Activated gamma-delta T cell (primary cell): ENCODE measurements around the gene PCBD1.
"Not testable (repeated sequence)": the region's sequence is repeated elsewhere in the genome, so short reads cannot be mapped to it uniquely, and the experiment has no call there.

ENCODE experiments used
- DNase-seq: peaks from one replicate; lab custom pipeline; 2025; lab: John Stamatoyannopoulos, UW

PCBD1 gene

DNA sequence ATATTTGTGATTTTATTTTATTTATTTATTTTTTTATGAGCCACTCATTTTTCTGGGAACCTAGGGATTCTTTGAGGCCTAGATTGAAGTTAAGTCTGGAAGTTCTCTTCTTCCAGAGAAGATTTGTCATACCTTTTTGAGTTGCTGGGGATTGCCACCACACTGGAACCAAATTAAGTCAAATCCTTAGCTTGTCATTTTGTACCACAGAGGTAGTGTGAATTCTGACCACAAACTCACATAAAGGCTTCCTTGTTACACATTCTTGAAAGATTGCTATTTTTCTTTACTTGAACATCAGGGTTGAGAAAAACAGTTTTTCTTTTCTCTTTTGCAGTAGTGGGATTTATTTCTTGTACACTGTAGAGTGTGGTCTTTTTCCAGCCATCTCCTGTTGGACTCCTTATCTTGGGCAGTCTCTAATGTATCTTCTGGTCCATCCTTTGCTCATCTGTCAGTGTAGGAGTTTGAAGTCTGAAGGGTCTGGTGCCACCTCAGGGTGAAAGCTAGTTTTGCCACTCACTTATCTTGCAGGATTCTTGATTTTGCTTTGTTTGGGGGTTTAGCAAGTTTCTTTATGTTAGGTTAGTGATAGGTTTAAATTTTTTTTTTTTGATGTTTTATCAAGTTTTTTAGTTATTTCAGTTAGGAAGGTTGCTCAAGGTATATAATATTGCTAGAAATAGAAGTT, 24.8 kb downstream of the PCBD1 start:
- DNase-seq: no peak

DNA sequence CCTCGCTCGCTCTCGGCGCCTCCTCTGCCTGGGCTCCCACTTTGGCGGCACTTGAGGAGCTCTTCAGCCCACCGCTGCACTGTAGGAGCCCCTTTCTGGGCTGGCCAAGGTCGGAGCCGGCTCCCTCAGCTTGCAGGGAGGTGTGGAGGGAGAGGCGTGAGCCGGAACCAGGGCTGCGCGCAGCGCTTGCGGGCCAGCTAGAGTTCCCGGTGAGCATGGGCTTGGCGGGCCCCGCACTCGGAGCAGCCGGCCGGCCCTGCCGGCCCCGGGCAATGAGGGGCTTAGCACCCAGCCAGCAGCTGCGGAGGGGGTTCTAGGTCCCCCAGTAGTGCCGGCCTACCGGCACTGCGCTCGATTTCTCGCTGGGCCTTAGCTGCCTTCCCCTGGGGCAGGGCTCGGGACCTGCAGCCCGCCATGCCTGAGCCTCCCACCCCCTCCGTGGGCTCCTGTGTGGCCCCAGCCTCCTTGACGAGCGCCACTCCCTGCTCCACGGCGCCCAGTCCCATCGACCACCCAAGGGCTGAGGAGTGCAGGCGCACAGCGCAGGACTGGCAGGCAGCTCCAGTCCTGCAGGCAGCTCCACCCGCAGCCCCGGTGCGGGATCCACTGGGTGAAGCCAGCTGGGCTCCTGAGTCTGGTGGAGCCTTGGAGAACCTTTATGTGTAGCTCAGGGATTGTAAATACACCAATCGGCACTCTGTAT, 26.7 kb downstream of the PCBD1 start:
- not testable (repeated sequence) for DNase-seq

GRCh38 chr10:70858759-70859158, 29.6 kb downstream of the PCBD1 start:
- no peak for DNase-seq

DNA sequence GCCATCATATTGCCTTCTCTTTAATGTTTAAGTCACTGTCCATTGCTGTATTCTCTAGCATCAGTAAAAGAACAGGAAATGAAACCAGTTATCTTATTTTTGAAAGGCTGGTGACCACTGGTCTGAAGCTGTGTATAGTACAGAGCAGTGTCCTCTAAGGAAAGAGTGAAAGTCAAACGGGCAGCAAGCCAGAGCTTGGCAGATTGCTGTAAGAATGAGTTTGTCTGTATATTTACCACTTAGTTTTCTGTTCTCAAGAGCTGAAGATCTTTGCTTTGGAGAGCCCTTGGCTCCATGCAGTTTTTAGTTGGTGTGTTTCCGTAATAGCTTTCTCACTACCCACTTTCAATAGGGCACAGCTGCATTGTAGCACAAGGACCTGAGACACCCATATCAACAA, 31.9 kb downstream of the PCBD1 start:
- DNase-seq: no peak

GRCh38 chr10:70853457-70853856, 34.9 kb downstream of the PCBD1 start:
- no peak for DNase-seq

DNA sequence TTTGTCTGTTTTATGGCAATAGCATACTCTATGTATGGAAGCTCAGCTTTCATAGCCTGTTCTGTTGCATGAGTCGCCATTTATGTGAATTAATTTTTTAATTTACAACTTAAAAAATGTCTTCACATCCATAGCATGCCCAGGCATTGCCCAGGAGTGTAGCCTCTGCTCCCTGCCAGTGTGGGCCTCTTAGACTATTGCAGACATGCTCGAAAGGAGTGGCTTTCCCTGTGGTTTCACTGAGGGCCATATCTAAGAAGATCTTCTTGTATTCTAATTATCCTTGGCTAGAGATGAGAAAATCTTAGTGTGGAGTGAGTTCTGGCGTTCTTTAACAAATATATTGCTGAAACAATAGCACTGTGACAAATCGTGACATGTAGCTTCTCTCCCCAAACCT, 35.3 kb downstream of the PCBD1 start:
- DNase-seq: no peak

DNA sequence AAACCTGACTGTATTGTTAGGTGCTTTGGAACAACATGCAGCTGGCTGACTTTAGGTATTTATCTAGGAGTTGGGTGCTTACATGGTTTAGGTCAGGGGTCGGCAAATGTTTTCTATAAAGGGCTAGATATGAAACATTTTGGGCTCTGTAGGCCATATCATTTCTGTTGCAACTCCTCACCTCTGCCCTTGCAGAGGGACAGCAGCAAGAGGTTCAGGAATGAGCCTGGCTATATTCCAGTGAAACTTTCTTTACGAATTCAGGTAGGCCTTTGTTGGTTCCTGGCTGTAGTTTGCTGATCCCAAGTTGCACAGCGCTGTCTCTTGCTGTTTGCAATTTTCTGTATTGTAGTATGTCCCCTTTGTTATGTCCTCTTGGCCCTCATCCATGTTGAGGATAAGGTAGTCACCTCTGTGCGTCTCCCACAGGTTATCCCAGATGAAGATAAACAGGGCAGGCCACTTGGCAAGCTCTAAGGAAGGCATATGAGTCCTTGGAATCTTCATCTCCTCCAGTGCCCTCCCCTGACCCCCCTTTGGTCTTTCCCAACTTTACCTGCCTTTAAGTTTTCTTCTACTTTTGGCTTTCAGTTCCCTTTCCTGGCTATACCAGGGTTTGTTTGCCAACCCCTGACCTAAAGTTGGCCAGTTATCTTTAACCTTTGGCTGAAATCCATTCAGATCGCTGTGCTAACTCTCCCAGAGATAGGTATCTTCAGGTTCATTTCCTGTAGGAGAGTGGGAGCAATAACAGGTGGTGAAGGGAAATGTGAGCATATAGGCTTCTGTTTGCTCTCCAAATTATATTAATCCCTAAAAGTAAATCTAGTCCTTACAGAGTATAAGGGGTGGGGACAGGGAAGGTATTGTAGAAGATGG, 36.5 kb downstream of the PCBD1 start:
- DNase-seq: no peak

GRCh38 chr10:70850097-70850496, 38.3 kb downstream of the PCBD1 start:
- DNase-seq: no peak

DNA sequence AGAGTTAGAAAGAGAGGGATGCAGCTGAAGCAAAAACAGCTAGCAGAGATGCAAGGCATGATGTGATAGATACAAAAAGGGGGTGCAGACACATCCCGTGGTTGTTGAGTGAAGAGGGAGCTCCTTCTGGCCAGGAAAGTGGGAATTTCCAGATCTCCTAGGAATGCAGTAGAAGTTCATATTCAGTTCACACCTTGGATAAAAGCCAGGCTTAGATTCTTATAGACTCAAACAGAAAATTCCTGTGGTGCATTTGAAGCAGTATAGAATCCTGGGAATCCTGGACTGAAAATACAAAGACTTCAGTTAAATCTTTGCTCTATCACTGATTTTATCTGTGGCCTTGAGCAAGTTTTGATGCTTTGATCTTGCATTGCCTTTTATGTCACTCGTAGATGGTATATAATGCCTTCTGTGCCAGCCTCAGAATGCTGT, 38.8 kb downstream of the PCBD1 start:
- no peak for DNase-seq

GRCh38 chr10:70847659-70848360, 40.6 kb downstream of the PCBD1 start:
- no peak for DNase-seq

- no peak for DNase-seq
Measured at GRCh38 chr10:70846795-70847194, 41.6 kb downstream of the PCBD1 start.

DNA sequence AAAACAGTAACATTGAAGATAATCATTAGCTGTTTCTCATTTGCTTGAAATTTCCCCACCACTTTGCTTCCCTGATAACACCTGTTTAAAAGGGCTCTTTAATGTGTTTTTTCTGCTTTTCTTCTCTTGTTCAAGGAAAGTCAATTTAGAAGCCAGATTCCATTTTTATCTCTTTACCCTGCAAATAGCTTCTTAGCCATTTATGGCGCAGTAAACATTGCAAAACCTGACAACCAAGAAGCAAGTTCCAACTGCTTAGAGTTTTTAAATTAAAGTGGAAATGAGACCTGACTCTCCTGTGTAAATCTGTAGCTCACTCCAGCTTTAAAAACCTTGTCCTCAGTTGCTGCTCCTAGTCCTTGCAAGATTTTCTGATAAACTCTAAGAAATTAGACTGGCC, 42.5 kb downstream of the PCBD1 start:
- no peak for DNase-seq

GRCh38 chr10:70845256-70845655, 43.1 kb downstream of the PCBD1 start:
- no peak for DNase-seq

GRCh38 chr10:70843776-70844489, 44.4 kb downstream of the PCBD1 start:
- no peak for DNase-seq

DNA sequence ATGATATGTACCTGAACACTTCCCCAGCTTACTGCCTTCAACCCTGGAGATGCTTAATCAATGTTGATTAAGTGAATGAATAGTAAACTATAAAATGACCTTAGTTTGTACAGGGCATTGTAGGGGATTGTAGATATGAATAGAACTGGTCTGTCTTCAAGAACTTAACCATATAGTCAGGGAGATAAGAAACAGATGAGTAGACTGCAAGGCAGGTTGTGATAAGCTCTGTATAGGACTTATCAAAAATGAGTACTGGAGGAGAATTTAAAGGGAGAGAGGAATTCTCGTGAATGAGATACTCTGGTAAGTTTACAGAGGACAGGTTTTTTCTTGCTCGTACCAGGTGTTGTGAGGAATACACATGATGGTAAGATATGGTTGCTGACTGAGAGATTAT, 45.0 kb downstream of the PCBD1 start:
- DNase-seq: no peak

DNA sequence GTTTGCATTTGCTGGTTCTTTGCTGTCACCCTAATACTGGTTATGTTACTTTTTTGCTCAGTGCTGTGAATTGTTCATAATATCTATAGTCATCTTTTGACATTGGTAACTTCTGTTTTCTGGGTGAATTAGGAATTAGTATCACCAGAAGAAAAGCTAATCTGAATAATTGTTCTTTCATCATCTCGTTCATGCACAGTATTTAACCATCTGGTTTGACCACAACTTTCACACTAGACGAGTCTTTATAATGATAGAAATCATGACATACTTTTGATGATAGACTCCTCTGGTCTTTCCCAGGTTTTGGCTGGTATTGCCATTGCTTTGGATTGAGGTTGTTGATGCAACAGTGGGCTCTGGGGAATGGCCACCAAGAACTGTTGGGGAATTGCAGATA, 47.5 kb downstream of the PCBD1 start:
- no peak for DNase-seq

DNA sequence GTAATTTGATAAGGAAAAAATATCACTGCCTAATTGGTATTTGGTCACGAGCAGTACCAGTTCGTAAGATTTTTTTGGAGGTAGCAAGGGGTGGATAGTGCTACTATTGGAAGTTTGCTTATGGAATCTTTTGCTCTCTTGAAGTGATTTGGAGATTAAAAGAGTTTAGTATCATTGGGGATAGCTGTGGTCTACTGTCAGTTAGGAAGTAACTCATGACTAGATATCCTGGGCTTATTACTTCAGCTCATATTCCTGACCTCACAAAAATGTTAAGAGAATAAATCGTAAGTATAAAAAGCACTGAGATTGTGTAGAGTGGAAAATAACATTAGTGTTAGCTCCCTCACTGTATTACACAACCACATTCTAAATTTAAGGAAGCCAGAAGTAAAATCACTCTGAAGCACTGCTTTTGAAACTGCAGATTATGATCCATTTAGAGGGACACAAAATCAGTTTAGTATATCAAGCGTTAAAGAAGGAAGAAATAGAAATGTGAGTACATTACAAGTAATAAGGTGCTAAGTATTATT, 50.0 kb downstream of the PCBD1 start:
- DNase-seq: no peak

DNA sequence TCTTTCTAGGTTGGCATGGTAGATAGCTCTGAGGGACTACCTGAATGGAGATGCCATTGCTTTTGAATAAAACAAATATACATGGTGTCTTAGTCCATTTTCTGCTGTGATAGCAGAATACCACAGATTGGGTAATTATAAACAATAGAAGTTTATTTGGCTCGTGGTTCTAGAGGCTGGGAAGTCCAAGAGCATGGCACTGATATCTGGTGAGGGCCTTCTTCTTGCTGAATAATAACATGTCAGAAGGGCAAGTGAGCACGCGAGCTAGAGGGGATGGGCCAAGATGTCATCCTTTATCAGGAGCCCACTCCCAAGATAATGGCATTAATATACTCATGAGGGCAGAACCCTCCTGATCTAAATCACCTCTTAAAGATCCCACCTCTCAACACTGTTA, 50.7 kb downstream of the PCBD1 start:
- no peak for DNase-seq

- no peak for DNase-seq
Measured at GRCh38 chr10:70836319-70836718, 52.0 kb downstream of the PCBD1 start.

- DNase-seq: no peak
Measured at GRCh38 chr10:70834441-70835151, 53.8 kb downstream of the PCBD1 start.

DNA sequence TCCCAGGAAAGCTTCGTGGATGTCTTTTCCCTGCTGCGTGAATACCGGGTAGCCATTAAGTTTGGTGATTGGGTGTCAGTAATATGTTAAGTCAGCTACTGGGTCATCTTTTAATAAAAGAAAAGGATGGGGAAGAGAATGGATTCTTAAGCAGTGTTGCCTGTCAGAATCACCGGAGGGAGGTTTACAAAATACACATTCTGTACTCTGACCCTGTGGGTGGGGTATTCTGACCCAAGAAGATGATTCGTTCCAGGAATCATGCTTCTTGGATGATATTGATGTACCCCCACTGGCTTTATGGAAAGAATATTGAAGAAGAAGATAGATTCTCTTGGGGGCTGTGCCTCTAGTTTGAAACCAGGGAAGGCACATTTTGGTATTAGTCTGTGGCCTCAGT, 54.3 kb downstream of the PCBD1 start:
- DNase-seq: no peak
